ENCODE results near the gene REXO2.

DNA sequence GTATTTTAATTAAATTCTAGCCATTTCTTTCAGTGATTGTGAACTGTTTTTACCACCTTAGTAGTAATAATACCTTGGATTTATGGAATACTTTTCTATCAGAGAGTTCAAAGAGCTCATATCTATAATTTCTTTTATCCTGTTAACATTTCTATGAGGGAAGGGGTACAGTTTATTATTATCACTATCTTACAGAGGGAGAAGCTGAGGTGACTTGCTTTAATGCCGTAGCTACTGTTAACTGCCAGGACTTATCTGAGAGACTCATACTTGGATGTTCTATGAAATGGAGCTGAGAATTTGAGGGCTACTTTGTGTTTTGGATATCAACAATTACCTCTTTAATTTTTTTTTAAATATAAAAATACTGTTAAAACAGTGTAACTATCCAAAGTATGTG lies 3.3 kb downstream of the REXO2 start:
- TF ChIP-seq, protein P1, sequence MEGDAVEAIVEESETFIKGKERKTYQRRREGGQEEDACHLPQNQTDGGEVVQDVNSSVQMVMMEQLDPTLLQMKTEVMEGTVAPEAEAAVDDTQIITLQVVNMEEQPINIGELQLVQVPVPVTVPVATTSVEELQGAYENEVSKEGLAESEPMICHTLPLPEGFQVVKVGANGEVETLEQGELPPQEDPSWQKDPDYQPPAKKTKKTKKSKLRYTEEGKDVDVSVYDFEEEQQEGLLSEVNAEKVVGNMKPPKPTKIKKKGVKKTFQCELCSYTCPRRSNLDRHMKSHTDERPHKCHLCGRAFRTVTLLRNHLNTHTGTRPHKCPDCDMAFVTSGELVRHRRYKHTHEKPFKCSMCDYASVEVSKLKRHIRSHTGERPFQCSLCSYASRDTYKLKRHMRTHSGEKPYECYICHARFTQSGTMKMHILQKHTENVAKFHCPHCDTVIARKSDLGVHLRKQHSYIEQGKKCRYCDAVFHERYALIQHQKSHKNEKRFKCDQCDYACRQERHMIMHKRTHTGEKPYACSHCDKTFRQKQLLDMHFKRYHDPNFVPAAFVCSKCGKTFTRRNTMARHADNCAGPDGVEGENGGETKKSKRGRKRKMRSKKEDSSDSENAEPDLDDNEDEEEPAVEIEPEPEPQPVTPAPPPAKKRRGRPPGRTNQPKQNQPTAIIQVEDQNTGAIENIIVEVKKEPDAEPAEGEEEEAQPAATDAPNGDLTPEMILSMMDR (IDR thresholded peaks at IDR 0.05), result no peak
- TF ChIP-seq POLR2A (IDR thresholded peaks at IDR 0.05), result no peak
